ENCODE measurements around the gene CCL24.
"Not testable (repeated sequence)": the region's sequence is repeated elsewhere in the genome, so short reads cannot be mapped to it uniquely, and the experiment has no call there.

The CCL24 gene

DNA sequence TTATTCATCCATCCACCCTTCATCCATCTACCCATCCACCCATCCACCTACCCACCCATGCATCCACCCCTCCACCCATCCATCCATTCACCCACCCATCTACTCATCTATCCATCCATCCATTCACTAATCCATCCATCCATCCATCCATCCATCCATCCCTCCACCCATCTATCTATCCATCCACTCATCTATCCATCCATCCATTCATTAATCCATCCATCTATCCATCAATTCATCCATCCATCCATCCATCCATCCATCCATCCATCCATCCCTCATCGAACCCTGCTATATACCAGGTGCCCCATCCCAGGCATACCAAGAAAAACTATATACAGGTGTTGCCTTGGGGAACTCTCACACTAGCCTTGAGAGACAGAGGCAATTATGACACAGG, 7.1 kb upstream of the CCL24 start:
- in situ Hi-C loops (cut with MboI; ENCODE audit: low sequenced_read_pairs), result no loop called here

DNA sequence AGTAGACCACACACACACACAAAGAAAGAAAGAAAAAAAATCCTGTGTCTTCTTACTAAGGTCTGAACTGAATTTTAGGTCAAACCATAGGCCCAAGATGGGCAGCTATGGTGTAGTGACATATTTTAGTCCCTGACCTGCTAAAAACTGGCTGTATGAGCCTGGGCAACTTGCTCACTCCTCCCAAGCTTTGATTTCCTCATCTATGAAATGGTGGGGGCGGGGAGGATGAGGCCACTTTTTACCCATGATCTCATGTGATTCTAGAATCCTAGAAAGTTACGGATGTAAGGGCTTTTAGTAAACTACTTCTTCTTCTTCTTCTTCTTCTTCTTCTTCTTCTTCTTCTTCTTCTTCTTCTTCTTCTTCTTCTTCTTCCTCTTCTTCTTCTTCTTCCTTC, 6.1 kb upstream of the CCL24 start:
- in situ Hi-C loops (cut with MboI; ENCODE audit: low sequenced_read_pairs), result no loop called here

DNA sequence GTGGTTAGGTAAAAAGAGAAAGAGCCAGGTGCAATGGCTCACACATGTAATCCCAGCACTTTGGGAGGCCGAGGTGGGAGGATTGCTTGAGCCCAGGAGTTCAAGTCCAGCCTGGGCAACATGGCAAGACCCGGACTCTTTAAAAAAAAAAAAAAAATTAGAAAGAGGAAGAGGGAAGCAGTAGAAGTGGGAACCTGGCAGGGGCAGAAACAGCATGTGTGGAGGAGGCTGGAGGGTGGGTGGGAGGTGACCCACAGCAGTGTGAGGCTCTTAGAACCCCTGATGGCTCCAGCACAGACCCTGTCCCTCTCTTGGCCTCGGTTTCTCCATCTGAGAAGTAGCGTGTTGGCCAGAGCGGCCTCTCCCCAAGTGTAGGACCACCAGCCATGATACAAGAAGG, 4.9 kb upstream of the CCL24 start:
- in situ Hi-C loops (cut with MboI; ENCODE audit: low sequenced_read_pairs), result no loop called here

DNA sequence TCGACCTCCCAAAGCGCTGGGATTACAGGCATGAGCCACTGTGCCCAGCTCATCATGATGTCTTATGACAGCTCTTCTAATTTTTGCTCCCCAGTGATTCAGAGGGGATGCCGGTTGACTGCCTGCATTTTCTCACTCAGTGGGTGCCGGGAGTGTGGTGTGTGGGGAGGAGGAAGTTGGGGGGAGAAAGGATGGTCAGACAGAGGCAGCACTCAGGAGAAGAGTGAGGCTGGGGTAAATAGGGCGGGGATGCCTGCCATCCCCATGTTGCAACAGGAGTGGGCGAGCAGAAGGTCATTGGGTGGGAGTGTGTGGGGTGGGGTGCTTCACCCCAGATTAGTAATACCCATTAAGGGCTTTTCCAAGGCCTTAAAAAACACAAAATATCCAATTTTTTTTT, 3.5 kb upstream of the CCL24 start:
- in situ Hi-C loops (cut with MboI; ENCODE audit: low sequenced_read_pairs), result no loop called here

GRCh38 chr7:75815418-75816064, 1.9 kb upstream of the CCL24 start:
- in situ Hi-C loops (cut with MboI; ENCODE audit: low sequenced_read_pairs), result no loop called here

GRCh38 chr7:75814407-75814947, 871 bp upstream of the CCL24 start:
- in situ Hi-C loops (cut with MboI; ENCODE audit: low sequenced_read_pairs), result no loop called here

DNA sequence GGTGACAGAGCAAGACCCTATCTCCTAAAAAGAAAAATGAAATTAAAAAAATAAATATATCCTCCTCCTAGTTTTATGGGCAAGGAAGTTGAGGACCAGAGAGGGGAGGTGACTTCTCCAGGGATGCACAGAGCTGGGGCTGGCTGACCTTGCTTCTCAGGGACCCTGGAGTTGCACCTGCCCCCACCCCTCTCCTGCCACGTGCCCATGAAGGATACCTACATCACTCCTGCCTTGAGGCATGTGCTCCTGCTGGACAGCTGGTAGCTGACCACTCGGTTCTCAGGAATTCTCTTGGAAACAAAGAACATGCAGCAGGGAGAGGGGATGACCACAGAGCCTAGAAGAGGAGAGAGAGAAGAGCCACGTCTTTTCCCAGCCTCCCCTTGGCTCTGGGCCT, 522 bp downstream of the CCL24 start:
- in situ Hi-C loops (cut with MboI; ENCODE audit: low sequenced_read_pairs), result no loop called here

DNA sequence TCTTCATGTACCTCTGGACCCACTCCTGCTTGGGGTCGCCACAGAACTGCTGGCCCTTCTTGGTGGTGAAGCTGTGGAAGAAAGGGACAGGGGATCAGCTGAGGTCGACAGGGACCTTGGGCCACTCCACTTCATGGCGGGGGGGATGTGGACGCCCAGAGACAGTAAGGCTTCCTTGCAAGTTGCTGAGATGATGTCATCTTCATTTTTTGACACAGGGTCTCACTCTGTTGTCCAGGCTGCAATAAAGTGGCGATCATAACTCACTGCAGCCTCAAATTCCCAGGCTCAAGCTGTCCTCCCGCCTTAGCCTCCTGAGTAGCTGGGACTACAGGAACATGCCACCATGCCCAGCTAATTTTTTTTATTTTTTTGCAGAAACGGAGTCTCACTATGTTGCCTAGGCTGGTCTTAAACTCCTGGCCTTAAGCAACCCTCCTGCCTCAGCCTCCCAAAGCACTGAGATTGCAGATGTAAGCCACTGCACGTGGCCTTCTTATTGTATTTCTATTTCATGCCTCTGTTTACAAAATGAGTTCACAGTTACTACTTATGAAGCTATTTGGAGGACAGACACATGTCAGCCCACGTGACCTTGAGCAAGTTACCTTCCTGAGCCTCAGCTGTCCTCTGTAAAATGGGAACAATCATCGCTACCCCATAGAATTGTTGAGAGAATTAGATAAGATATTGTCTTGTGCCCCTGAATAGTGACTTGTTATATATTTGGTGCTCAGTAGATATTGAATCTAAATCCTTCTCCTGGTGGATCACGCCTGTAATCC, 1.5 kb downstream of the CCL24 start:
- in situ Hi-C loops (cut with MboI; ENCODE audit: low sequenced_read_pairs), result no loop called here

GRCh38 chr7:75809396-75809795, 4.2 kb downstream of the CCL24 start:
- in situ Hi-C loops (cut with MboI; ENCODE audit: low sequenced_read_pairs), result no loop called here

DNA sequence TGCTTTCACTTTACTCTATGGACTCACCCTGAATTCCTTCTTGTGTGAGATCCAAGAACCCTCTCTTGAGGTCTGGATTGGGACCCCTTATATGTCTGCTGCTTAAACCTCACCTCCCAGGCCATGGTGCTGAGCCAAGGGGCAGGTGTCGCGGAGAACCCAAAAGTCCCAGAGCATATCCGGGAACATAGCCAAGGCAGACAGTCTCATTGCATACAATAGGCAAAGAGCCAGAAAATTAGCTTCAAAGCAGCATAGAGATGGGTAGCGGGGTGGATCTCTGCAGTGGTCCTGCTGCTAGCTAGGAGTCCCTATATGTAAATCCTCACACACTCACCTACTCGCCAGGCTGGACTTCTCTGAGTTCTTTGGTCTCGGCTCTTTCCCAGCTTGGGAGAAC, 5.5 kb downstream of the CCL24 start:
- in situ Hi-C loops (cut with MboI; ENCODE audit: low sequenced_read_pairs), result no loop called here

DNA sequence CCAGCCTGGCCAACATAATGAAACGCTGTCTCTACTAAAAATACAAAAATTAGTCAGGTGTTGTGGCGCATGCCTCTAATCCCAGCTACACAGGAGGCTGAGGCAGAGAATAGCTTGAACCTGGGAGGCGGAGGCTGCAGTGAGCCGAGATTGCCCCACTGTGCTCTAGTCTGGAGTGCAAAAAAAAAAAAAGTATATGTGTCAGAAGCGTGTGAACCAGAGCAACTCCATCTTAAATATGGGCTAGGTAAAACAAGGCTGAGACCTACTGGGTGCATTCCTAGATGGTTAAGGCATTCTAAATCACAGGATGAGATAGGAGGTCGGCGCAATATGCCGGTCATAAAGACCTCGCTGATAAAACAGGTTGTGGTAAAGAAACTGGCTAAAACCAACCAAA, 6.2 kb downstream of the CCL24 start:
- in situ Hi-C loops (cut with MboI; ENCODE audit: low sequenced_read_pairs), result no loop called here

GRCh38 chr7:75806560-75807307, 6.9 kb downstream of the CCL24 start:
- in situ Hi-C loops (cut with MboI; ENCODE audit: low sequenced_read_pairs), result no loop called here

DNA sequence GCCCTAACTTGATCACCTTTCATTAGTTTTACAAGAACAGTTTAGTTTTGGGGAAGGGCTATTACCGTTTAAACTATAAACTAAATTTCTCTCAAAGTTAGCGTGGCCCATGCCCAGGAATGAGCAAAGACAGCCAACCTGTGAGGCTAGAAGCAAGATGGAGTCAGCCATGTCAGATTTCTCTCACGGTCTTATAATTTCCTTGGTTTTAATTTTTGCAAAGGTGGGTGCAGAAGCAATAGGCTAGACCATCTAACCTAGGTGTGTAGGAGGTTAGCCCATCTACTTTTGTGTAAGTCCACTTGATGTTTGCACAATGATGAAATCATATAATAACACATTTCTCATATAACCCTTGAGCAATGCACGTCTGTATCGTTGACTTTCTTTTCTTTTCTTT, 8.9 kb downstream of the CCL24 start:
- in situ Hi-C loops (cut with MboI; ENCODE audit: low sequenced_read_pairs), result no loop called here

- in situ Hi-C loops (cut with MboI; ENCODE audit: low sequenced_read_pairs), result no loop called here
Measured at GRCh38 chr7:75804004-75804403, 9.6 kb downstream of the CCL24 start.

DNA sequence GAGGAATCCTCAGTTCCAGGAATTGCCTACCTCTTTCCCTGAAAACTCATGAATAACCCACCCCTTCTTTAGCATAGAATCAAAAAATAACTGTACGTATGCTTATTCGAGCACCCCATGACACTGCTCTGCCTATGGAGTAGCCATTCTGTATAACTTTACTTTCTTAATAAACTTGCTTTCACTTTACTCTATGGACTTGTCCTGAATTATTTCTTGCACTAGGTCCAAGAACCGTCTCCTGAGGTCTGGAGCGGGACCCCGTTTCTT, 11.1 kb downstream of the CCL24 start:
- in situ Hi-C loops (cut with MboI; ENCODE audit: low sequenced_read_pairs), result no loop called here

DNA sequence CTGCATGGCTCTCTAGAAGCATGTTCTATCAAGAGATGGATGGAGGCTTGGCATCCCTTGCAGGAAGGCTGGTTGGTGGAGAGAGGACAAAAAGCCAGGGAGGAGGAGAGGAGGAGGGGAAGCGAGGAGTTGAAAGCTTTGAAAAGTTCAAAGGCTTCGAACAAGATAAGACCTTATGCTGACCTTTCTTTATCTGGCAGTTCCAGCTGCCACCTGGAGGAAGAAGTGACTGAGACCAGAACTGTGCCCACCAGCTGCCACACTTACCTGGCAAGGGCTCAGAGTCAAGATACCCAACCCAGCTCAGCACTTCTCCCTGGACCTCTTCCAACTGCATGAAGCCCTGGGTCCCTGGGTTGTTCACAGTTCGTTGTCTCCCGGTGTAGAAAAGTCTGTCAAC, 14.8 kb downstream of the CCL24 start:
- in situ Hi-C loops (cut with MboI; ENCODE audit: low sequenced_read_pairs), result no loop called here

DNA sequence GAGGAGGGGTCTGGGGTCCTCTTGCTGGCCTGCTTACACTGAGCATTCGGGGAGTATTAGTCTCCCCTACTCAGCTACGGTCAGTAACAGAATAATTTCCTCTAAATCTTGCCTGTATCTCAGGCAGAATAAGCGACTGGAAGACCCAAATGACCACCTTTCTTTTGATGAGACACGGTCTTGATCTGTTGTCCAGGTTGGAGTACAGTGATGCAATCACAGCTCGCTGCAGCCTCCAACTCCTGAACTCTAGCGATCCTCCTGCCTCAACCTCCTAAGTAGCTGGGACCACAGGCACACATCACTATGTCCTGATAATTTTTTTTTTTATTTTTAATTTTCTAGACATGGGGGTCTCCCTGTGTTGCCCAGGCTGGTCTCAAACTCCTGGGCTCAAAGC, 17.2 kb downstream of the CCL24 start:
- in situ Hi-C loops (cut with MboI; ENCODE audit: low sequenced_read_pairs), result no loop called here

- in situ Hi-C loops (cut with MboI; ENCODE audit: low sequenced_read_pairs), result no loop called here
Measured at GRCh38 chr7:75795831-75796285, 17.7 kb downstream of the CCL24 start.

- in situ Hi-C loops (cut with MboI; ENCODE audit: low sequenced_read_pairs), result no loop called here
Measured at GRCh38 chr7:75793676-75794075, 19.9 kb downstream of the CCL24 start.

DNA sequence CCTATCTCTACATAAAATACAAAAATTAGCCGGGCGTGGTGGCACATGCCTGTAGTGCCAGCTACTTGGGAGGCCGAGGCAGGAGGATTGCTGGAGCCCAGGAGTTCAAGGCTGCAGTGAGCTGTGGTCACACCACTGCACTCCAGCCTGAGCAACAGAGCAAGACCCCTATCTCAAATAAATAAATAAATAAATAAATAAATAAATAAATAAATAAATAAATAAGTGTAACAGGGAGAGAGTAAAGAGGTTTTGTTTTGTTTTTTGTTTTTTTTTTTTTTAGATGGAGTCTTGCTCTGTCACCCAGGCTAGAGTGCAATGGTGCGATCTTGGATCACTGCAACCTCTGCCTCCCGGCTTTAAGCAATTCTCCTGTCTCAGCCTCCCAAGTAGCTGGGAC, 21.0 kb downstream of the CCL24 start:
- in situ Hi-C loops (cut with MboI; ENCODE audit: low sequenced_read_pairs), result not testable (repeated sequence)

DNA sequence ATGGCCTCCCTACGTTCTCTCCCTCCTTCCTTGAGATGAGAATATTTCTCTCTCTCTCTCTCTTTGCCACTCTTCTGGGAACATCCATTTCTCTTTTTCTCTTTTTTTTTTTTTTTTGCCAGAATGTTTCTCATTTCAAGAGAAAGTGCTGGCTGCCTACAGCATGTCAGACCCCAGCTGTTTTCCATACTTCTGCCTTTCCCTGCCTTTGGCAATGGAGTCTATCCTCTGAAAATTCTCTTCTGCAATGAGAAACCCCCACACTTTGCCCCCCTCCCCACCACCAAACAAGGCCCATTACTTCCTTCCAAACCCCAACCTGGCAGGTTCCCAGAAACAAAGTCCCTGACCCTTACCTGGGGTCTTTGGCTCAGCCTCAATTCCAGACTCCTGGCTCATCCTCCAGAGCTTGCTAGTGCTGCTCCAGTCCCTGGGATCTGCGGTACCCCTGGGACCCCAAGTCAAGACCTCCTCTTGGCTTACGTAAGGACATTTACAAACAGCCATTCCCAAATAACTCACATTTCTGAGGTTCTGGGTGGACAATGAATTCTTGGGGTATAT, 24.2 kb downstream of the CCL24 start:
- in situ Hi-C loops (cut with MboI; ENCODE audit: low sequenced_read_pairs), result no loop called here
